GM12892 (cell line): Measurements from ENCODE around the gene TEC.

Source experiments
- POLR2A ChIP-seq: IDR thresholded peaks from 2 replicates; pipeline ENCODE4 v1.6.1; 2011; ENCODE audit warnings: low read depth, low read length, control low read depth
- POLR2AphosphoS5 ChIP-seq: IDR thresholded peaks from 2 replicates; pipeline ENCODE4 v1.6.1; 2011; ENCODE audit warnings: low read depth, low read length, control low read depth
- TAF1 ChIP-seq: IDR thresholded peaks from 2 replicates; pipeline ENCODE4 v1.6.1; 2011; ENCODE audit warnings: low read depth, mild to moderate bottlenecking, control low read depth, low read length, borderline replicate concordance

GRCh38 chr4:48127682-48128404 lies 141.8 kb downstream of the TEC start:
- TF ChIP-seq POLR2A (no peak; the same call in 1 of the 2 replicates), POLR2AphosphoS5 (no peak), TAF1 (no peak)
